Vagina (tissue), 2 donors: ENCODE data around the gene ARMCX2.

Experiments used
- CTCF ChIP-seq, 3 experiments: fragments of 450-650 bp in 2 of 3; fragments of 200-600 bp in 1 of 3; sonication (generic) in 1 of 3; IDR thresholded peaks; one replicate each; pipeline ENCODE4 v1.5.1; 2017 to 2019; ENCODE audit warnings: antibody characterized with exemption in 3 of 3, mild to moderate bottlenecking in 2 of 3, moderate library complexity in 2 of 3
- POLR2A ChIP-seq, 2 donors: fragments of 450-650 bp; IDR thresholded peaks; one replicate each; pipeline ENCODE4 v1.6.1; 2017; ENCODE audit warnings: antibody characterized with exemption in 2 of 2, mild to moderate bottlenecking in 2 of 2, moderate library complexity in 2 of 2

- no peak for TF ChIP-seq CTCF (IDR thresholded peaks at IDR 0.05)
- no peak for TF ChIP-seq POLR2A (IDR thresholded peaks at IDR 0.05)
These were observed 20.1 kb downstream of the ARMCX2 start for GRCh38 chrX:101639583-101639982.
